Calu3 (cell line): ENCODE data around the gene CASP3. TPM values are rescaled to one million over a fixed set of nuclear protein-coding genes. Genes with fewer than 3 reads are reported as not detected.
"Not testable (repeated sequence)": the region's sequence is repeated elsewhere in the genome, so short reads cannot be mapped to it uniquely, and the experiment has no call there.

Experiments used
- BruUV-seq: library from RNA; stranded (reverse); fragments of 400-500 nt; replicated peaks from 2 replicates; lab custom pipeline; 2021; lab: Mats Ljungman, UMichigan
- CTCF ChIA-PET: fragments of 300-600 bp; sonication (Branson Sonifier 250); formaldehyde crosslinking; loops from one replicate; lab custom pipeline; 2022; ENCODE audit warnings: antibody characterized with exemption; lab: Charles Lee
- DNase-seq: peaks from one replicate; pipeline ENCODE4 v3.0.0; 2022
- H3K27ac Mint-ChIP-seq: one replicate; pipeline ENCODE4 v1.8.0; 2022; ENCODE audit warnings: mixed read lengths; ENCODE audit not compliant: unreplicated experiment
- H3K27me3 Mint-ChIP-seq: one replicate; pipeline ENCODE4 v1.8.0; 2022; ENCODE audit warnings: mixed read lengths; ENCODE audit not compliant: unreplicated experiment
- H3K36me3 Mint-ChIP-seq: one replicate; pipeline ENCODE4 v1.8.0; 2022; ENCODE audit warnings: mild to moderate bottlenecking, moderate library complexity, mixed read lengths; ENCODE audit not compliant: insufficient read depth, unreplicated experiment
- H3K4me1 Mint-ChIP-seq: one replicate; pipeline ENCODE4 v1.8.0; 2022; ENCODE audit warnings: mild to moderate bottlenecking, low read depth, mixed read lengths; ENCODE audit not compliant: unreplicated experiment
- H3K4me3 Mint-ChIP-seq: one replicate; pipeline ENCODE4 v1.8.0; 2022; ENCODE audit warnings: mild to moderate bottlenecking, low read depth, moderate library complexity, mixed read lengths; ENCODE audit not compliant: unreplicated experiment
- H3K9me3 Mint-ChIP-seq: one replicate; pipeline ENCODE4 v1.8.0; 2022; ENCODE audit warnings: low read depth, mixed read lengths; ENCODE audit not compliant: unreplicated experiment
- CTCF ChIP-seq: fragments of 200-600 bp; IDR thresholded peaks from one replicate; pipeline ENCODE4 v1.8.0; 2022; ENCODE audit warnings: antibody characterized with exemption; ENCODE audit not compliant: unreplicated experiment
- intact Hi-C: fragments of 100-400 bp; cut with micrococcal nuclease; formaldehyde crosslinking; loops from one replicate; pipeline ENCODE4 v1.10.0; 2022; ENCODE audit not compliant: unreplicated experiment
- total RNA-seq: library from RNA; stranded (reverse); gene quantifications from 2 replicates; pipeline ENCODE4 v1.2.3, GENCODE V29; 2022

Gene CASP3
- total RNA-seq, 1 experiment from 2014 or later, result 22.2 TPM

- peaks cover 4% of the 10 kb centered on the region for H3K9me3 Mint-ChIP-seq
- H3K4me3 Mint-ChIP-seq, result no peak overlapping the region
- no peak for DNase-seq
- H3K36me3 Mint-ChIP-seq, result peaks cover 24% of the 10 kb centered on the region
- no peak for TF ChIP-seq CTCF
- H3K27ac Mint-ChIP-seq, result no peak overlapping the region
- H3K27me3 Mint-ChIP-seq, result no peaks in the 10 kb centered on the region
- intact Hi-C loops, result no loop called here
- H3K4me1 Mint-ChIP-seq, result peaks cover 15% of the 10 kb centered on the region
- CTCF ChIA-PET, result interaction anchor here (0.5 kb wide), 1 partner anchor 42 kb away, joined by 3 read pairs; no protein-coding TSS in a partner anchor
- BruUV-seq, result no TSS peak
These were observed 21.1 kb downstream of the CASP3 start for GRCh38 chr4:184628103-184628502.

- H3K27ac Mint-ChIP-seq, result peak overlapping the region; percentile 27
- CTCF ChIA-PET, H3K27me3 Mint-ChIP-seq, BruUV-seq, intact Hi-C loops, H3K9me3 Mint-ChIP-seq, H3K4me3 Mint-ChIP-seq: not testable (repeated sequence)
- H3K4me1 Mint-ChIP-seq, result peaks cover 15% of the 10 kb centered on the region
- DNase-seq, result peak; percentile 36
- peaks cover 17% of the 10 kb centered on the region for H3K36me3 Mint-ChIP-seq
These were observed 23.3 kb downstream of the CASP3 start for GRCh38 chr4:184625783-184626596.

GRCh38 chr4:184624972-184625554 is 24.2 kb downstream of the CASP3 start:
- H3K27me3 Mint-ChIP-seq, result no peaks in the 10 kb centered on the region
- intact Hi-C loops, result no loop called here
- DNase-seq, result no peak
- peaks cover 13% of the 10 kb centered on the region for H3K36me3 Mint-ChIP-seq
- BruUV-seq, result no TSS peak
- H3K4me1 Mint-ChIP-seq, result peaks cover 15% of the 10 kb centered on the region
- CTCF ChIA-PET, result no interaction called here
- peak overlapping the region; percentile 27 for H3K27ac Mint-ChIP-seq
- H3K4me3 Mint-ChIP-seq, result no peak overlapping the region
- H3K9me3 Mint-ChIP-seq, result peaks cover 4% of the 10 kb centered on the region
- TF ChIP-seq CTCF, result no peak

- intact Hi-C loops, H3K27me3 Mint-ChIP-seq, CTCF ChIA-PET, DNase-seq, H3K9me3 Mint-ChIP-seq, H3K27ac Mint-ChIP-seq, BruUV-seq, H3K4me3 Mint-ChIP-seq: not testable (repeated sequence)
- H3K36me3 Mint-ChIP-seq, result peaks cover 12% of the 10 kb centered on the region
- peaks cover 15% of the 10 kb centered on the region for H3K4me1 Mint-ChIP-seq
These were observed 24.7 kb downstream of the CASP3 start for GRCh38 chr4:184624504-184624903.

- no peak for TF ChIP-seq CTCF
- peaks cover 12% of the 10 kb centered on the region for H3K36me3 Mint-ChIP-seq
- no peak overlapping the region for H3K4me3 Mint-ChIP-seq
- no peak overlapping the region for H3K27ac Mint-ChIP-seq
- intact Hi-C loops, result no loop called here
- BruUV-seq, result no TSS peak
- H3K4me1 Mint-ChIP-seq, result peaks cover 23% of the 10 kb centered on the region
- CTCF ChIA-PET, result no interaction called here
- no peak for DNase-seq
- H3K27me3 Mint-ChIP-seq, result no peaks in the 10 kb centered on the region
- H3K9me3 Mint-ChIP-seq, result peaks cover 4% of the 10 kb centered on the region
These were observed 27.7 kb downstream of the CASP3 start for GRCh38 chr4:184621518-184621917.
